Vagina (tissue), 2 donors: ENCODE results near the gene CLEC18A.

Experiments
- POLR2A ChIP-seq, 2 donors: fragments of 450-650 bp; IDR thresholded peaks; one replicate each; pipeline ENCODE4 v1.6.1; 2017; ENCODE audit warnings: antibody characterized with exemption in 2 of 2, mild to moderate bottlenecking in 2 of 2, moderate library complexity in 2 of 2
- POLR2AphosphoS5 ChIP-seq, 2 donors: sonication (generic); formaldehyde crosslinking; IDR thresholded peaks; one replicate each; pipeline ENCODE4 v1.9.0; 2017; ENCODE audit warnings: antibody characterized with exemption in 2 of 2, mild to moderate bottlenecking in 2 of 2, low read depth in 1 of 2; ENCODE audit not compliant: insufficient read depth in 1 of 2
- TF ChIP-seq, protein P1 (sequence below), 3 experiments: fragments of 450-650 bp in 2 of 3; fragments of 200-600 bp in 1 of 3; sonication (generic) in 1 of 3; IDR thresholded peaks; one replicate each; pipeline ENCODE4 v1.5.1; 2017 to 2019; ENCODE audit warnings: antibody characterized with exemption in 3 of 3, mild to moderate bottlenecking in 2 of 3, moderate library complexity in 2 of 3

DNA sequence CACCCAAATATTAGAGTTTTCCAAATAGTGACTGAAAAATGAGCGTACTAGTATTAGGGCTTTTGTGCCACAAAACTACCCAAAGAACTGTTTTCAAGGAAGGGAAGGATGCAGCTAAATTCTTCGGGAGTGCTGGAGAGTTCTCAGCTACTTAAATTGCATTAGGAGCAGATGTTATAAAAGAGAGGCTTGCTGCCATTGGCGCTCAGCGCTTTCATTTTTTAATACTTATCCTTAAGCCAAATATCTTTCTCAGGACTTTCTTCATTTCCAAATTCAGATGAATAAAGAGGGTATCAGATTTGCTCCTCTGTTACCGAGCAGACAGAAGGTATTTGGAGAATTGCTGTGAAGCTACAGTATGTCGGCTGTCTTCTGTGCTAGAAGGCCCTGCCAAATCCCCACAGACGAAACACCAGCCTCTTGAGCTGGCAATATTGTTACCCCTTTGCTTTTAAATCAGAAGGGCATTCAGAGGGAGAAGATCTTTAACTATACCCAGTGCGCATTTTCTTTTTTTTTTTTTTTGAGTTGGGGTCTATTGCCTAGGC is 47.2 kb upstream of the CLEC18A start:
- TF ChIP-seq, protein P1, sequence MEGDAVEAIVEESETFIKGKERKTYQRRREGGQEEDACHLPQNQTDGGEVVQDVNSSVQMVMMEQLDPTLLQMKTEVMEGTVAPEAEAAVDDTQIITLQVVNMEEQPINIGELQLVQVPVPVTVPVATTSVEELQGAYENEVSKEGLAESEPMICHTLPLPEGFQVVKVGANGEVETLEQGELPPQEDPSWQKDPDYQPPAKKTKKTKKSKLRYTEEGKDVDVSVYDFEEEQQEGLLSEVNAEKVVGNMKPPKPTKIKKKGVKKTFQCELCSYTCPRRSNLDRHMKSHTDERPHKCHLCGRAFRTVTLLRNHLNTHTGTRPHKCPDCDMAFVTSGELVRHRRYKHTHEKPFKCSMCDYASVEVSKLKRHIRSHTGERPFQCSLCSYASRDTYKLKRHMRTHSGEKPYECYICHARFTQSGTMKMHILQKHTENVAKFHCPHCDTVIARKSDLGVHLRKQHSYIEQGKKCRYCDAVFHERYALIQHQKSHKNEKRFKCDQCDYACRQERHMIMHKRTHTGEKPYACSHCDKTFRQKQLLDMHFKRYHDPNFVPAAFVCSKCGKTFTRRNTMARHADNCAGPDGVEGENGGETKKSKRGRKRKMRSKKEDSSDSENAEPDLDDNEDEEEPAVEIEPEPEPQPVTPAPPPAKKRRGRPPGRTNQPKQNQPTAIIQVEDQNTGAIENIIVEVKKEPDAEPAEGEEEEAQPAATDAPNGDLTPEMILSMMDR (IDR thresholded peaks at IDR 0.05): no peak
- TF ChIP-seq POLR2A (IDR thresholded peaks at IDR 0.05) (no peak), POLR2AphosphoS5 (IDR thresholded peaks at IDR 0.05; ENCODE audit: insufficient read depth in 1 of 2, low read depth in 1 of 2) (no peak)
